Peyer's patch (tissue), 4 donors: ENCODE data around the gene UNC93B1.
"Not testable (repeated sequence)": the region's sequence is repeated elsewhere in the genome, so short reads cannot be mapped to it uniquely, and the experiment has no call there.

ENCODE experiments used
- POLR2A ChIP-seq, 2 donors: fragments of 450-650 bp; IDR thresholded peaks; one replicate each; pipeline ENCODE4 v1.5.1; 2017; ENCODE audit warnings: antibody characterized with exemption in 2 of 2, mild to moderate bottlenecking in 2 of 2, moderate library complexity in 2 of 2
- TF ChIP-seq, protein P1 (sequence below), 6 experiments: fragments of 450-650 bp in 4 of 6; fragments of 200-600 bp in 2 of 6; sonication (generic) in 1 of 6; IDR thresholded peaks; one replicate each; pipeline ENCODE4 v1.5.1; 2017 to 2019; ENCODE audit warnings: antibody characterized with exemption in 6 of 6, mild to moderate bottlenecking in 3 of 6, moderate library complexity in 1 of 6

DNA sequence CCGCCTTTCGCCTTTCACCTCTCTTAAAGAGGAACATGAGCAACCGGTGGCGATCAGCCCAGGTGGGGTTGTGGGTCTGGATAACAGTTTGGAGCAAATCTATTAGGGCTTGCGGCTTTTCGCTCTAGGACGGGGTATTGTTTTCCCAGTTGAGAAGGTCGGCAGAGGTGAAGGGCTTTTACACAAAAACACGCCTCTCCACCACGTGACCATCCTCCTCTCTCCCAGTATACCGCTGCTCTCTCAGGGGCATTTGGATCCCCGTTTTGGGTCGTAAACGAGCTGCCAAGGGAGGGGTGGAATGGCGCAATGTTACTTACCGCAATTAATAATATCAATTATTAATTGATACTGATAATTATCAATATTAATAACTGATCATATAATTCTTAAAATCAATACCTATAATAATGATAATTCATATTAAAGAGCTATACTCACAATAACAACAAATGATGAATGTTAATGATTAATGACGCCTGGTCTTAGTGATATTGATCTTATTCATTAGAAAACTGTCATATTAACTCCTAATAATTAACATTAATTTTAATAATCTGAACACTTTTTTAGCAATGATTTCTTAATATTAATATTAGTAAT is 21.5 kb downstream of the UNC93B1 start:
- TF ChIP-seq, protein P1, sequence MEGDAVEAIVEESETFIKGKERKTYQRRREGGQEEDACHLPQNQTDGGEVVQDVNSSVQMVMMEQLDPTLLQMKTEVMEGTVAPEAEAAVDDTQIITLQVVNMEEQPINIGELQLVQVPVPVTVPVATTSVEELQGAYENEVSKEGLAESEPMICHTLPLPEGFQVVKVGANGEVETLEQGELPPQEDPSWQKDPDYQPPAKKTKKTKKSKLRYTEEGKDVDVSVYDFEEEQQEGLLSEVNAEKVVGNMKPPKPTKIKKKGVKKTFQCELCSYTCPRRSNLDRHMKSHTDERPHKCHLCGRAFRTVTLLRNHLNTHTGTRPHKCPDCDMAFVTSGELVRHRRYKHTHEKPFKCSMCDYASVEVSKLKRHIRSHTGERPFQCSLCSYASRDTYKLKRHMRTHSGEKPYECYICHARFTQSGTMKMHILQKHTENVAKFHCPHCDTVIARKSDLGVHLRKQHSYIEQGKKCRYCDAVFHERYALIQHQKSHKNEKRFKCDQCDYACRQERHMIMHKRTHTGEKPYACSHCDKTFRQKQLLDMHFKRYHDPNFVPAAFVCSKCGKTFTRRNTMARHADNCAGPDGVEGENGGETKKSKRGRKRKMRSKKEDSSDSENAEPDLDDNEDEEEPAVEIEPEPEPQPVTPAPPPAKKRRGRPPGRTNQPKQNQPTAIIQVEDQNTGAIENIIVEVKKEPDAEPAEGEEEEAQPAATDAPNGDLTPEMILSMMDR (IDR thresholded peaks at IDR 0.05) = not testable (repeated sequence)
- not testable (repeated sequence) for TF ChIP-seq POLR2A (IDR thresholded peaks at IDR 0.05)
